ENCODE measurements around the gene TNP2. TPM values are rescaled to one million over a fixed set of nuclear protein-coding genes. Genes with fewer than 3 reads are reported as not detected.

The TNP2 gene
- total and polyA plus RNA-seq, 2 of the 4 experiments (the other 2 are of a cell fraction), result not detected

- peak overlapping the region; percentile 64; the same call in 1 of the 2 replicates for H3K4ac ChIP-seq (ENCODE audit: low read depth, low read length)
- H2AK5ac ChIP-seq (ENCODE audit: low read depth, low read length), result no peak overlapping the region
- H2BK5ac ChIP-seq (ENCODE audit: low read depth, low read length, poor library complexity, severe bottlenecking), result no peak overlapping the region
- ChIA-PET CTCF (interaction anchor here (0.6 kb wide), 1 partner anchor 36 kb away, joined by 3 read pairs; no protein-coding TSS in a partner anchor), POLR2A (ENCODE audit: unreplicated experiment) (no interaction called here)
- H3K9me3 ChIP-seq (ENCODE audit: control insufficient read depth, insufficient read depth, low read length), result no peaks in the 10 kb centered on the region
- no peak overlapping the region for H3K9ac ChIP-seq (ENCODE audit: low read depth, low read length)
- dilution Hi-C loops (cut with HindIII; ENCODE audit: low sequenced_read_pairs, unreplicated experiment) (no loop called here), intact Hi-C loops (cut with micrococcal nuclease) (loop anchor here (5.0 kb wide), 1 partner anchor 55 kb away; no protein-coding TSS in a partner anchor), in situ Hi-C loops (cut with MboI; ENCODE audit: low sequenced_read_pairs) (no loop called here)
- no peak overlapping the region for H4K5ac ChIP-seq (ENCODE audit: low read depth, low read length)
- H2BK120ac ChIP-seq (ENCODE audit: low read depth, low read length), result no peak overlapping the region
- H3K23ac ChIP-seq (ENCODE audit: low read depth, low read length), result no peak overlapping the region
- H2BK15ac ChIP-seq (ENCODE audit: low read depth, low read length), result no peak overlapping the region
- H2AFZ ChIP-seq (replicated peaks; ENCODE audit: low read length, poor library complexity), result peak overlapping the region; percentile 82
- H3K27me3 ChIP-seq (ENCODE audit: control insufficient read depth, insufficient read depth, low read length), result no peaks in the 10 kb centered on the region
- no peak overlapping the region for H3K56ac ChIP-seq (ENCODE audit: extremely low read depth, insufficient read depth, low read length)
- H4K91ac ChIP-seq (ENCODE audit: insufficient read depth, low read depth, low read length), result no peak overlapping the region
- H3K14ac ChIP-seq (replicated peaks; ENCODE audit: low read depth, low read length), result no peak overlapping the region
- H3K18ac ChIP-seq (ENCODE audit: low read depth, low read length), result no peak overlapping the region
- no peaks in the 10 kb centered on the region for H3K79me1 ChIP-seq (ENCODE audit: low read depth in 1 of 2, low read length in 2 of 2)
- no peak overlapping the region for H3K4me3 ChIP-seq (ENCODE audit: insufficient read depth, low read depth, low read length)
- 4% methylated on average over 7 of the region's 19 CpGs; no CpG with 5 or more reads in 1 of the 2 experiments for WGBS, 2 experiments (ENCODE audit: extremely low coverage in 2 of 2, insufficient read length in 1 of 2)
- H3K36me3 ChIP-seq (ENCODE audit: control insufficient read depth, insufficient read depth, low read length), result no peaks in the 10 kb centered on the region
- no peaks in the 10 kb centered on the region for H3K9me1 ChIP-seq (ENCODE audit: insufficient read depth, low read length)
- no peak overlapping the region; a peak in 1 of 4 replicates for H4K8ac ChIP-seq (ENCODE audit: low read depth in 2 of 2, low read length in 2 of 2)
- TF ChIP-seq MAZ (IDR thresholded peaks at IDR 0.05; ENCODE audit: borderline replicate concordance, low read depth, low read length) (peak; percentile 39; the same call in 1 of the 2 replicates), NFE2L2 (IDR thresholded peaks at IDR 0.05; ENCODE audit: low read depth, low read length) (no peak), POLR2A (IDR thresholded peaks at IDR 0.05; ENCODE audit: low read depth, low read length) (no peak), BHLHE40 (IDR thresholded peaks at IDR 0.05; ENCODE audit: low read depth, low read length) (peak; percentile 93)
- TF ChIP-seq, protein P1, sequence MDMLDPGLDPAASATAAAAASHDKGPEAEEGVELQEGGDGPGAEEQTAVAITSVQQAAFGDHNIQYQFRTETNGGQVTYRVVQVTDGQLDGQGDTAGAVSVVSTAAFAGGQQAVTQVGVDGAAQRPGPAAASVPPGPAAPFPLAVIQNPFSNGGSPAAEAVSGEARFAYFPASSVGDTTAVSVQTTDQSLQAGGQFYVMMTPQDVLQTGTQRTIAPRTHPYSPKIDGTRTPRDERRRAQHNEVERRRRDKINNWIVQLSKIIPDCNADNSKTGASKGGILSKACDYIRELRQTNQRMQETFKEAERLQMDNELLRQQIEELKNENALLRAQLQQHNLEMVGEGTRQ (IDR thresholded peaks at IDR 0.05; ENCODE audit: low read depth, low read length), result peak; percentile 75; the same call in 1 of the 2 replicates
- no peak overlapping the region for H2BK20ac ChIP-seq (ENCODE audit: low read depth, low read length)
- ATAC-seq (ENCODE audit: low read depth) (peak; percentile 93), DNase-seq (peak; percentile 70)
- no TSS peak for BruUV-seq (replicated peaks)
- H3K4me1 ChIP-seq (ENCODE audit: control insufficient read depth, insufficient read depth, low read length), result peaks cover 10% of the 10 kb centered on the region
- H3K27ac ChIP-seq (ENCODE audit: insufficient read depth, low read length), result no peak overlapping the region; the same call in 1 of the 2 replicates
- H4K20me1 ChIP-seq (ENCODE audit: insufficient read depth, low read length), result no peaks in the 10 kb centered on the region
- H3K4me2 ChIP-seq (ENCODE audit: low read depth, low read length), result peak overlapping the region; percentile 63
- peak overlapping the region; percentile 31 for H2AK9ac ChIP-seq (replicated peaks; ENCODE audit: low read depth, low read length, poor library complexity)
Measured at GRCh38 chr16:11297492-11298142, 28.5 kb upstream of the TNP2 start.
